IMR-90 (cell line): Measurements from ENCODE around the gene DUSP3. TPM values are rescaled to one million over a fixed set of nuclear protein-coding genes. Genes with fewer than 3 reads are reported as not detected.
A peak's percentile ranks its signal among the peaks of the same experiment; 100 is the strongest.

Experiments
- ATAC-seq: fragments of 200-7000 bp; cut with Tn5 transposase; 2 replicates; pipeline ENCODE4 v1.9.1; 2020; ENCODE audit warnings: low read depth, mild to moderate bottlenecking, moderate library complexity
- BruUV-seq: library from RNA; stranded (reverse); fragments of 400-500 nt; replicated peaks from 2 replicates; lab custom pipeline; 2021; lab: Mats Ljungman, UMichigan
- CTCF ChIA-PET: fragments of 300-600 bp; formaldehyde crosslinking; extraction: SDS; loops from one replicate; lab custom pipeline; 2021; ENCODE audit warnings: antibody characterized with exemption; lab: Yijun Ruan, JAX
- POLR2A ChIA-PET: fragments of 300-600 bp; sonication (Branson Sonifier 250); formaldehyde crosslinking; loops from one replicate; lab custom pipeline; 2022; ENCODE audit warnings: antibody characterized with exemption; ENCODE audit not compliant: unreplicated experiment; lab: Charles Lee
- DNase-seq: peaks from one replicate; pipeline ENCODE4 v3.0.0; 2013
- H2AFZ ChIP-seq: replicated peaks from 2 replicates; pipeline ENCODE3; 2013; ENCODE audit warnings: low read length, mild to moderate bottlenecking; ENCODE audit not compliant: poor library complexity
- H2AK5ac ChIP-seq: 2 replicates; pipeline ENCODE4 v1.6.1; 2013; ENCODE audit warnings: low read depth, low read length, inconsistent platforms
- H2AK9ac ChIP-seq: replicated peaks from 2 replicates; pipeline ENCODE3; 2013; ENCODE audit warnings: mild to moderate bottlenecking, low read depth, low read length, moderate library complexity; ENCODE audit not compliant: poor library complexity
- H2BK120ac ChIP-seq: 2 replicates; pipeline ENCODE4 v1.6.1; 2013; ENCODE audit warnings: low read depth, low read length, inconsistent platforms
- H2BK15ac ChIP-seq: 3 replicates; pipeline ENCODE4 v1.6.1; 2013; ENCODE audit warnings: low read depth, low read length, inconsistent platforms
- H2BK20ac ChIP-seq: 2 replicates; pipeline ENCODE4 v1.6.1; 2013; ENCODE audit warnings: low read depth, mild to moderate bottlenecking, inconsistent platforms, low read length, moderate library complexity
- H2BK5ac ChIP-seq: 2 replicates; pipeline ENCODE4 v1.6.1; 2013; ENCODE audit warnings: mild to moderate bottlenecking, low read depth, low read length, inconsistent platforms; ENCODE audit not compliant: poor library complexity, severe bottlenecking
- H3K14ac ChIP-seq: replicated peaks from 2 replicates; pipeline ENCODE4 v1.6.1; 2013; ENCODE audit warnings: low read depth, low read length, inconsistent platforms
- H3K18ac ChIP-seq: 2 replicates; pipeline ENCODE4 v1.6.1; 2013; ENCODE audit warnings: low read depth, low read length, control low read depth
- H3K23ac ChIP-seq: 2 replicates; pipeline ENCODE4 v1.6.1; 2013; ENCODE audit warnings: low read depth, low read length, inconsistent platforms
- H3K27ac ChIP-seq: 2 replicates; pipeline ENCODE4 v1.5.1; 2013; ENCODE audit warnings: mild to moderate bottlenecking, control low read depth, low read length; ENCODE audit not compliant: insufficient read depth
- H3K27me3 ChIP-seq: 2 replicates; pipeline ENCODE4 v1.6.1; 2013; ENCODE audit warnings: low read length; ENCODE audit not compliant: control insufficient read depth, insufficient read depth
- H3K36me3 ChIP-seq: 2 replicates; pipeline ENCODE4 v1.6.1; 2013; ENCODE audit warnings: low read length, mixed read lengths; ENCODE audit not compliant: control insufficient read depth, insufficient read depth
- H3K4ac ChIP-seq: 2 replicates; pipeline ENCODE4 v1.6.1; 2013; ENCODE audit warnings: low read depth, low read length, inconsistent platforms
- H3K4me1 ChIP-seq: 2 replicates; pipeline ENCODE4 v1.6.1; 2013; ENCODE audit warnings: low read length, mixed read lengths; ENCODE audit not compliant: control insufficient read depth, insufficient read depth
- H3K4me2 ChIP-seq: 2 replicates; pipeline ENCODE4 v1.6.1; 2013; ENCODE audit warnings: low read depth, mild to moderate bottlenecking, control low read depth, low read length, moderate library complexity
- H3K4me3 ChIP-seq: 2 replicates; pipeline ENCODE4 v1.5.1; 2013; ENCODE audit warnings: low read depth, mild to moderate bottlenecking, control low read depth, low read length, moderate library complexity; ENCODE audit not compliant: insufficient read depth
- H3K56ac ChIP-seq: 2 replicates; pipeline ENCODE4 v1.6.1; 2013; ENCODE audit warnings: low read length, inconsistent platforms; ENCODE audit not compliant: insufficient read depth; ENCODE audit errors: extremely low read depth
- H3K79me1 ChIP-seq, 2 experiments: 2 replicates each; pipeline ENCODE4 v1.6.1; 2013; ENCODE audit warnings: low read length in 2 of 2, inconsistent platforms in 1 of 2, low read depth in 1 of 2
- H3K9ac ChIP-seq: 2 replicates; pipeline ENCODE4 v1.6.1; 2013; ENCODE audit warnings: low read depth, low read length, control low read depth
- H3K9me1 ChIP-seq: 2 replicates; pipeline ENCODE4 v1.6.1; 2013; ENCODE audit warnings: low read length, inconsistent platforms; ENCODE audit not compliant: insufficient read depth
- H3K9me3 ChIP-seq: 2 replicates; pipeline ENCODE4 v1.6.1; 2013; ENCODE audit warnings: low read length; ENCODE audit not compliant: control insufficient read depth, insufficient read depth
- H4K20me1 ChIP-seq: 2 replicates; pipeline ENCODE4 v1.6.1; 2013; ENCODE audit warnings: low read length, inconsistent platforms; ENCODE audit not compliant: insufficient read depth
- H4K5ac ChIP-seq: 2 replicates; pipeline ENCODE4 v1.6.1; 2013; ENCODE audit warnings: mild to moderate bottlenecking, low read depth, low read length, control low read depth
- H4K8ac ChIP-seq, 2 experiments: 2 replicates each; pipeline ENCODE4 v1.6.1; 2013; ENCODE audit warnings: low read depth in 2 of 2, low read length in 2 of 2, control low read depth in 1 of 2, inconsistent platforms in 1 of 2
- H4K91ac ChIP-seq: 2 replicates; pipeline ENCODE4 v1.6.1; 2013; ENCODE audit warnings: low read depth, low read length, inconsistent platforms; ENCODE audit not compliant: insufficient read depth
- BHLHE40 ChIP-seq: fragments of 150-350 bp; IDR thresholded peaks from 2 replicates; pipeline ENCODE4 v1.6.1; 2016; ENCODE audit warnings: mild to moderate bottlenecking, low read depth, low read length
- CEBPB ChIP-seq: IDR thresholded peaks from 2 replicates; pipeline ENCODE4 v1.6.1; 2012; ENCODE audit warnings: low read depth, low read length, improper control_type of control experiment
- MXI1 ChIP-seq: IDR thresholded peaks from 2 replicates; pipeline ENCODE4 v1.6.1; 2012; ENCODE audit warnings: low read depth, mild to moderate bottlenecking, low read length, moderate library complexity, borderline replicate concordance
- NFE2L2 ChIP-seq: fragments of 150-350 bp; IDR thresholded peaks from 2 replicates; pipeline ENCODE4 v1.6.1; 2016; ENCODE audit warnings: low read depth, mild to moderate bottlenecking, low read length
- RAD21 ChIP-seq: IDR thresholded peaks from 2 replicates; pipeline ENCODE4 v1.6.1; 2012; ENCODE audit warnings: low read length, improper control_type of control experiment
- WGBS, 2 experiments: methylation state at CpG; one replicate each; pipeline versions ENCODE4 v1.1.5 to v1.1.7; 2013; ENCODE audit warnings: missing lambda C conversion rate in 2 of 2; ENCODE audit not compliant: insufficient read length in 1 of 2; ENCODE audit errors: extremely low coverage in 2 of 2; 5-methylcytosine and 5-hydroxymethylcytosine counted together
- dilution Hi-C: fragments of 300-500 bp; cut with HindIII; formaldehyde crosslinking; loops from one replicate; pipeline ENCODE4 v1.14.3; 2018; ENCODE audit warnings: low sequenced_read_pairs; ENCODE audit not compliant: unreplicated experiment
- in situ Hi-C: fragments of 300-500 bp; cut with MboI; formaldehyde crosslinking; loops from 3 replicates; pipeline ENCODE4 v1.14.3; 2019; ENCODE audit warnings: low sequenced_read_pairs, inconsistent platforms, mixed read lengths
- intact Hi-C: fragments of 100-400 bp; cut with micrococcal nuclease; formaldehyde crosslinking; loops from 2 replicates; pipeline ENCODE4 v1.10.0; 2022
- polyA plus RNA-seq, 3 experiments: library from polyadenylated mRNA; depleted of rRNA; stranded (reverse); fragments of >200 nt; gene quantifications; 2 replicates each; pipeline ENCODE4 v1.2.3, GENCODE V29; 2012; ENCODE audit warnings: low replicate concordance in 1 of 3
- total RNA-seq: library from RNA; depleted of rRNA; stranded (reverse); fragments of >200 nt; gene quantifications from 2 replicates; pipeline ENCODE4 v1.2.3, GENCODE V29; 2012
- TF ChIP-seq, protein P1 (sequence below): conservative IDR thresholded peaks from 2 replicates; pipeline ENCODE4 v1.5.1; 2012; ENCODE audit warnings: mild to moderate bottlenecking, low read depth, low read length, improper control_type of control experiment

The DUSP3 gene
- total and polyA plus RNA-seq, 2 of the 4 experiments (the other 2 are of a cell fraction): 33.3 to 40.9 TPM

DNA sequence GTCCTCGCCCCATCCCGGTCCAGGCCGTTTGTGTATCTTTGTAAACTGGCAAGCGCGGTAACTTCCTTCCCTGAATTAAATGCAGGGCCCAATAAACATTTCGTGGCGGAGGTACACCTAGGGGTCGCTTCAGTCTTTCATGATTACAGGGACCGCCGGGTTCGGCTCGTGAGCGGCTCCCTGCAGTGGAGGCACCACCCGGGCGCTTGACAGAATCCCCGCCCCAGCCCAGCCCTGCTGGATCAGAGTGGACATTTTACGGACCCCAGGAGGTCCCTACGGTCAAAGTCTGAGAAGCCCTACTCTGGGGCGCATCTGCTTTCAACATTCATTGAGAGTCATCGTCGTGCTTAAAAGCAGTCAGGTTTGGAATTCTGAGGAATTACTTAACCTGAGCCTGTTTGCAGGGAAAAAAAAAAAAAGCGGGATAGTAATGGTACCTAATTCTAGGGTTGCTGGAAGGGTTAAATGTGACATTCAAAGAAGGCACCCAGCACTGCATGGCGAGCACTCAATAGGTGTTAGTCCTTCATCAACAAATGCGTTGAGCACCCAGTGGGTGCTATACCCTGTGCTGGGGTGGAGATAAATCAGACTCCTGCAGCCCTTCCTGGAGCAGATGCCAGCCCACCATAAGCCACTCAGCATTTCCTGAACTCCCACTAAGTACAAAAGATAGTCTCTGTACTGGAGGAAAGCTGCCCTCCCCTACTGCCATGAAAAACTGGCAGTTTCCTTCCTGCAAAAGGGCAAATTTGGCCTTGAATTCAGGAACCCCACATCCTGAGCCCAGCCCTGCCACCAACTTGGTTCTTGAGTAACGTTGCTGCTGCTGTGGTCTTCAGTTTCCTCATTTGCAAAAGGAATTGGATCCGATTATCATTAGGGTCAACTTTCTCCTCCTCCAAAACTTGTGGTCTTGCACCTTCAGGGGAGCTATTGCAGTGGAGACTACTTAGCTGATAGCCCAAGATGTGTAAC lies 658 bp upstream of the DUSP3 start:
- Histone ChIP-seq H3K9me1 (peaks cover 27% of the 10 kb centered on the region), H2BK15ac (0 out of 3 replicates have a peak overlapping the region, but pooled peaks have one; percentile 80), H2BK120ac (peak overlapping the region; percentile 75; the same call in 1 of the 2 replicates), H3K4me2 (peak overlapping the region; percentile 93), H3K23ac (peak overlapping the region; percentile 85), H2BK20ac (no peak overlapping the region), H2AK9ac (peak overlapping the region; percentile 95), H3K4me3 (peak overlapping the region; percentile 67), H3K9ac (peak overlapping the region; percentile 80), H3K27ac (peak overlapping the region; percentile 66), H3K14ac (peak overlapping the region; percentile 92; the same call in 1 of the 2 replicates), H3K56ac (peak overlapping the region; percentile 83), H3K27me3 (no peaks in the 10 kb centered on the region), H4K91ac (peak overlapping the region; percentile 58), H3K4ac (peak overlapping the region; percentile 90), H3K79me1 (peaks cover 15 to 36% of the 10 kb centered on the region in 2 experiments), H3K36me3 (peaks cover 13% of the 10 kb centered on the region), H4K5ac (peak overlapping the region; percentile 71; the same call in 1 of the 2 replicates), H4K8ac (peak overlapping the region; percentile 87 to 91; a peak in 3 of 4 replicates), H3K9me3 (no peaks in the 10 kb centered on the region), H2BK5ac (peak overlapping the region; percentile 56), H2AK5ac (peak overlapping the region; percentile 35; the same call in 1 of the 2 replicates), H4K20me1 (peaks cover 28% of the 10 kb centered on the region), H3K4me1 (peaks cover 6% of the 10 kb centered on the region), H3K18ac (peak overlapping the region; percentile 61; the same call in 1 of the 2 replicates), H2AFZ (peak overlapping the region; percentile 97)
- ATAC-seq (peak; percentile 45), DNase-seq (peak; percentile 25)
- WGBS, 2 experiments: 6% methylated on average over 14 of the region's 26 CpGs; no CpG with 5 or more reads in 1 of the 2 experiments
- in situ Hi-C loops (no loop called here), intact Hi-C loops (loop anchor here (2.0 to 5.0 kb wide), 3 partner anchors 53 to 383 kb away; partner anchors contain the start of genes CD300LG and MPP3), dilution Hi-C loops (no loop called here)
- ChIA-PET CTCF (interaction anchor here (0.6 to 0.7 kb wide), 2 partner anchors 67 to 345 kb away, joined by 3 read pairs; no protein-coding TSS in a partner anchor), POLR2A (interaction anchor here (0.6 kb wide), 1 partner anchor 79 kb away, joined by 18 read pairs; no protein-coding TSS in a partner anchor)
- no peak for TF ChIP-seq MXI1
- peak; percentile 55 for TF ChIP-seq BHLHE40
- TF ChIP-seq, protein P1, sequence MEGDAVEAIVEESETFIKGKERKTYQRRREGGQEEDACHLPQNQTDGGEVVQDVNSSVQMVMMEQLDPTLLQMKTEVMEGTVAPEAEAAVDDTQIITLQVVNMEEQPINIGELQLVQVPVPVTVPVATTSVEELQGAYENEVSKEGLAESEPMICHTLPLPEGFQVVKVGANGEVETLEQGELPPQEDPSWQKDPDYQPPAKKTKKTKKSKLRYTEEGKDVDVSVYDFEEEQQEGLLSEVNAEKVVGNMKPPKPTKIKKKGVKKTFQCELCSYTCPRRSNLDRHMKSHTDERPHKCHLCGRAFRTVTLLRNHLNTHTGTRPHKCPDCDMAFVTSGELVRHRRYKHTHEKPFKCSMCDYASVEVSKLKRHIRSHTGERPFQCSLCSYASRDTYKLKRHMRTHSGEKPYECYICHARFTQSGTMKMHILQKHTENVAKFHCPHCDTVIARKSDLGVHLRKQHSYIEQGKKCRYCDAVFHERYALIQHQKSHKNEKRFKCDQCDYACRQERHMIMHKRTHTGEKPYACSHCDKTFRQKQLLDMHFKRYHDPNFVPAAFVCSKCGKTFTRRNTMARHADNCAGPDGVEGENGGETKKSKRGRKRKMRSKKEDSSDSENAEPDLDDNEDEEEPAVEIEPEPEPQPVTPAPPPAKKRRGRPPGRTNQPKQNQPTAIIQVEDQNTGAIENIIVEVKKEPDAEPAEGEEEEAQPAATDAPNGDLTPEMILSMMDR: peak; percentile 33; the same call in 1 of the 2 replicates
- no peak for TF ChIP-seq NFE2L2
- TF ChIP-seq RAD21: no peak
- TF ChIP-seq CEBPB: no peak
- no TSS peak for BruUV-seq
